ENCODE data around the gene DHX30. TPM values are rescaled to one million over a fixed set of nuclear protein-coding genes. Genes with fewer than 3 reads are reported as not detected.

DHX30 gene
- total and polyA plus RNA-seq, 2 of the 4 experiments (the other 2 are of a cell fraction) = 55.6 to 57.2 TPM

GRCh38 chr3:47874913-47875312 lies 72.0 kb downstream of the DHX30 start:
- Histone ChIP-seq H3K18ac (ENCODE audit: low read depth, low read length) (no peak overlapping the region), H3K56ac (ENCODE audit: extremely low read depth, insufficient read depth, low read length) (no peak overlapping the region), H3K9ac (ENCODE audit: low read depth, low read length) (no peak overlapping the region), H3K23ac (ENCODE audit: low read depth, low read length) (no peak overlapping the region), H3K4ac (ENCODE audit: low read depth, low read length) (no peak overlapping the region), H3K27ac (ENCODE audit: insufficient read depth, low read length) (no peak overlapping the region), H3K4me2 (ENCODE audit: low read depth, low read length) (no peak overlapping the region), H3K79me1 (ENCODE audit: low read depth in 1 of 2, low read length in 2 of 2) (peaks cover 35 to 49% of the 10 kb centered on the region in 2 experiments), H2BK5ac (ENCODE audit: low read depth, low read length, poor library complexity, severe bottlenecking) (no peak overlapping the region), H3K27me3 (ENCODE audit: control insufficient read depth, insufficient read depth, low read length) (no peaks in the 10 kb centered on the region), H2AK5ac (ENCODE audit: low read depth, low read length) (no peak overlapping the region), H2BK20ac (ENCODE audit: low read depth, low read length) (no peak overlapping the region), H2AK9ac (replicated peaks; ENCODE audit: low read depth, low read length, poor library complexity) (no peak overlapping the region), H4K20me1 (ENCODE audit: insufficient read depth, low read length) (peaks cover 13% of the 10 kb centered on the region; the same call in 1 of the 2 replicates), H4K5ac (ENCODE audit: low read depth, low read length) (no peak overlapping the region), H3K14ac (replicated peaks; ENCODE audit: low read depth, low read length) (no peak overlapping the region), H3K9me3 (ENCODE audit: control insufficient read depth, insufficient read depth, low read length) (no peaks in the 10 kb centered on the region), H2AFZ (replicated peaks; ENCODE audit: low read length, poor library complexity) (no peak overlapping the region), H3K9me1 (ENCODE audit: insufficient read depth, low read length) (no peaks in the 10 kb centered on the region; the same call in none of the 2 replicates), H2BK120ac (ENCODE audit: low read depth, low read length) (no peak overlapping the region), H4K8ac (ENCODE audit: low read depth in 2 of 2, low read length in 2 of 2) (no peak overlapping the region), H4K91ac (ENCODE audit: insufficient read depth, low read depth, low read length) (no peak overlapping the region), H3K4me1 (ENCODE audit: control insufficient read depth, insufficient read depth, low read length) (no peaks in the 10 kb centered on the region), H3K36me3 (ENCODE audit: control insufficient read depth, insufficient read depth, low read length) (peaks cover 52% of the 10 kb centered on the region), H2BK15ac (ENCODE audit: low read depth, low read length) (no peak overlapping the region), H3K4me3 (ENCODE audit: insufficient read depth, low read depth, low read length) (no peak overlapping the region)
- TF ChIP-seq MXI1 (IDR thresholded peaks at IDR 0.05; ENCODE audit: borderline replicate concordance, low read depth, low read length) (no peak), RFX5 (IDR thresholded peaks at IDR 0.05; ENCODE audit: low read depth, low read length) (no peak), RCOR1 (IDR thresholded peaks at IDR 0.05; ENCODE audit: insufficient replicate concordance, low read length) (no peak), USF2 (IDR thresholded peaks at IDR 0.05; ENCODE audit: low read depth, low read length) (no peak), NFE2L2 (IDR thresholded peaks at IDR 0.05; ENCODE audit: low read depth, low read length) (no peak), MAFK (IDR thresholded peaks at IDR 0.05; ENCODE audit: low read depth, low read length) (no peak), FOS (IDR thresholded peaks at IDR 0.05; ENCODE audit: low read depth, low read length) (no peak), RAD21 (IDR thresholded peaks at IDR 0.05; ENCODE audit: low read length) (no peak), CEBPB (IDR thresholded peaks at IDR 0.05; ENCODE audit: low read depth, low read length) (no peak), BHLHE40 (IDR thresholded peaks at IDR 0.05; ENCODE audit: low read depth, low read length) (no peak), CTCF (conservative IDR thresholded peaks at IDR 0.05; ENCODE audit: low read depth, low read length) (no peak), CHD1 (IDR thresholded peaks at IDR 0.05; ENCODE audit: low read depth, low read length) (no peak), ELK1 (IDR thresholded peaks at IDR 0.05; ENCODE audit: borderline replicate concordance, low read depth, low read length) (no peak)
- intact Hi-C loops (cut with micrococcal nuclease) = loop anchor here (5.0 to 10.0 kb wide), 2 partner anchors 117 to 280 kb away; no protein-coding TSS in a partner anchor
- in situ Hi-C loops (cut with MboI; ENCODE audit: low sequenced_read_pairs) = no loop called here
- peak; percentile 27 for DNase-seq
- no TSS peak for BruUV-seq (replicated peaks)
- dilution Hi-C loops (cut with HindIII; ENCODE audit: low sequenced_read_pairs, unreplicated experiment) = no loop called here
- no CpG with 5 or more reads among the region's 1 CpG for WGBS, 2 experiments (ENCODE audit: extremely low coverage in 2 of 2, insufficient read length in 1 of 2)
- peak; percentile 13; the same call in 1 of the 2 replicates for ATAC-seq (ENCODE audit: low read depth)
- ChIA-PET POLR2A (ENCODE audit: unreplicated experiment) (no interaction called here), CTCF (no interaction called here)

Measured in IMR-90 (cell line).